Measurements from ENCODE around the gene PCDHGC5. TPM values are rescaled to one million over a fixed set of nuclear protein-coding genes. Genes with fewer than 3 reads are reported as not detected.

The PCDHGC5 gene
- total RNA-seq, 1 donor from 2014 or later: 2.1 TPM

DNA sequence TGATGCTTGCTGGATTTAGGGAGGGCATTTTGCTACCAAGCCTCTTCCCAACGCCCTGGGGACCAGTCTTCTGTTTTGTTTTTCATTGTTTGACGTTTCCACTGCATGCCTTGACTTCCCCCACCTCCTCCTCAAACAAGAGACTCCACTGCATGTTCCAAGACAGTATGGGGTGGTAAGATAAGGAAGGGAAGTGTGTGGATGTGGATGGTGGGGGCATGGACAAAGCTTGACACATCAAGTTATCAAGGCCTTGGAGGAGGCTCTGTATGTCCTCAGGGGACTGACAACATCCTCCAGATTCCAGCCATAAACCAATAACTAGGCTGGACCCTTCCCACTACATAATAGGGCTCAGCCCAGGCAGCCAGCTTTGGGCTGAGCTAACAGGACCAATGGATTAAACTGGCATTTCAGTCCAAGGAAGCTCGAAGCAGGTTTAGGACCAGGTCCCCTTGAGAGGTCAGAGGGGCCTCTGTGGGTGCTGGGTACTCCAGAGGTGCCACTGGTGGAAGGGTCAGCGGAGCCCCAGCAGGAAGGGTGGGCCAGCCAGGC lies 23.0 kb downstream of the PCDHGC5 start:
- Histone ChIP-seq H3K36me3 (ENCODE audit: control insufficient read depth in 3 of 3, insufficient read depth in 3 of 3, low read length in 3 of 3) (peaks cover 26 to 27% (median 27%) of the 10 kb centered on the region in 3 donors), H3K4me3 (ENCODE audit: low read length in 3 of 3) (peak overlapping the region in 1 of 3 donors; percentile 91), H3K4me1 (ENCODE audit: control insufficient read depth in 3 of 3, insufficient read depth in 3 of 3, low read length in 3 of 3) (peaks cover 77 to 80% (median 78%) of the 10 kb centered on the region in 3 donors)

DNA sequence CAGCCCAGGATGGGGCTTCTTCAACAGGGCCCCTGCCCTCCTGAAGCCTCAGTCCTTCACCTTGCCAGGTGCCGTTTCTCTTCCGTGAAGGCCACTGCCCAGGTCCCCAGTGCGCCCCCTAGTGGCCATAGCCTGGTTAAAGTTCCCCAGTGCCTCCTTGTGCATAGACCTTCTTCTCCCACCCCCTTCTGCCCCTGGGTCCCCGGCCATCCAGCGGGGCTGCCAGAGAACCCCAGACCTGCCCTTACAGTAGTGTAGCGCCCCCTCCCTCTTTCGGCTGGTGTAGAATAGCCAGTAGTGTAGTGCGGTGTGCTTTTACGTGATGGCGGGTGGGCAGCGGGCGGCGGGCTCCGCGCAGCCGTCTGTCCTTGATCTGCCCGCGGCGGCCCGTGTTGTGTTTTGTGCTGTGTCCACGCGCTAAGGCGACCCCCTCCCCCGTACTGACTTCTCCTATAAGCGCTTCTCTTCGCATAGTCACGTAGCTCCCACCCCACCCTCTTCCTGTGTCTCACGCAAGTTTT lies 23.6 kb downstream of the PCDHGC5 start:
- Histone ChIP-seq H3K9ac (ENCODE audit: low read depth in 1 of 3, low read length in 3 of 3) (peak overlapping the region; percentile 63 to 90 (median 71)), H3K4me3 (ENCODE audit: low read length in 3 of 3) (peak overlapping the region; percentile 73 to 91 (median 79)), H3K4me1 (ENCODE audit: control insufficient read depth in 3 of 3, insufficient read depth in 3 of 3, low read length in 3 of 3) (peaks cover 77 to 80% (median 77%) of the 10 kb centered on the region in 3 donors), H3K27me3 (ENCODE audit: control insufficient read depth in 3 of 3, insufficient read depth in 3 of 3, low read length in 3 of 3) (no peaks in the 10 kb centered on the region), H3K27ac (ENCODE audit: low read depth, low read length) (peak overlapping the region; percentile 96), H3K9me3 (ENCODE audit: control insufficient read depth in 3 of 3, low read length in 3 of 3) (no peaks in the 10 kb centered on the region), H3K36me3 (ENCODE audit: control insufficient read depth in 3 of 3, insufficient read depth in 3 of 3, low read length in 3 of 3) (peaks cover 26 to 27% (median 27%) of the 10 kb centered on the region in 3 donors)

More for the DNA sequence above, 23.0 kb downstream of the PCDHGC5 start:
- no peaks in the 10 kb centered on the region for H3K9me3 ChIP-seq (ENCODE audit: control insufficient read depth in 3 of 3, low read length in 3 of 3)
- H3K9ac ChIP-seq (ENCODE audit: low read depth in 1 of 3, low read length in 3 of 3): peak overlapping the region in 1 of 3 donors; percentile 71
- peak overlapping the region; percentile 96 for H3K27ac ChIP-seq (ENCODE audit: low read depth, low read length)
- no peaks in the 10 kb centered on the region for H3K27me3 ChIP-seq (ENCODE audit: control insufficient read depth in 3 of 3, insufficient read depth in 3 of 3, low read length in 3 of 3)

DNA sequence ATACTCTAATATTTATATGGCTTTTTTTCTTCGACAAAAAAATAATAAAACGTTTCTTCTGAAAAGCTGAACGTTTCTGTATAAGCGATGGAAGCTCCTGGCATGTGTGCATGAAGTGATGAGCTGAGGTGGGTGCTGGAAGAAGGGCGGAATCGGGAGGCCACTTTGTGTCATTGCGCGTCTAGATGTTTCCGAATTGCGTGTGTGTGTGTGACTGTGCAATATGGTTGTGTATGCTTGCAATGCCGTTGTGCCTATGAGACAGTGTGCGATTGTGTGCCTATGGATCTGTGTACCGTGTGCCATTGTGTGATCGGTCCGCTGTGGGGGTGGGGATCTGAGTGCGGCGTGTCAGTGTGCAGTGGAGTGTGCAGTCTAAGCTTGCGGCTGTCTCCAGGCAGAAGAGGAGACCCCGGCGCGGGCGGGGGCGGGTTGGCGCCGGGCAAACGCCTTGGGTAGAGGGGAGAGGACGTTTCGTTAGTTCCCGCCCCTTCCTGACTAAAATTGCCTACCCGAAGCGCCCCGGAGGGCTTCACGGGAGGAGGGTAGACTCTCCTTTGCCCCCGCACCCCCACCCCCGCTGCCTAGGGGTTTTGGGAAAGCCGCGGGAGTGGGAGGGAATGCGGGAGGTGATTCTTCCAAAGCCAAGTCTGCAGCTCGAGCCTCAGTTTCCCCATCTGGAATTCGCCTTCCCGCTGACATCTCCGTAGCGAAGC lies 24.2 kb downstream of the PCDHGC5 start:
- H3K27ac ChIP-seq (ENCODE audit: low read depth, low read length): peak overlapping the region; percentile 96
- H3K36me3 ChIP-seq (ENCODE audit: control insufficient read depth in 3 of 3, insufficient read depth in 3 of 3, low read length in 3 of 3): peaks cover 27 to 29% (median 27%) of the 10 kb centered on the region in 3 donors
- peaks cover 76 to 79% (median 77%) of the 10 kb centered on the region in 3 donors for H3K4me1 ChIP-seq (ENCODE audit: control insufficient read depth in 3 of 3, insufficient read depth in 3 of 3, low read length in 3 of 3)
- peak overlapping the region; percentile 63 to 90 (median 71) for H3K9ac ChIP-seq (ENCODE audit: low read depth in 1 of 3, low read length in 3 of 3)
- no peaks in the 10 kb centered on the region for H3K27me3 ChIP-seq (ENCODE audit: control insufficient read depth in 3 of 3, insufficient read depth in 3 of 3, low read length in 3 of 3)
- H3K4me3 ChIP-seq (ENCODE audit: low read length in 3 of 3): peak overlapping the region; percentile 73 to 91 (median 79)
- no peaks in the 10 kb centered on the region for H3K9me3 ChIP-seq (ENCODE audit: control insufficient read depth in 3 of 3, low read length in 3 of 3)

DNA sequence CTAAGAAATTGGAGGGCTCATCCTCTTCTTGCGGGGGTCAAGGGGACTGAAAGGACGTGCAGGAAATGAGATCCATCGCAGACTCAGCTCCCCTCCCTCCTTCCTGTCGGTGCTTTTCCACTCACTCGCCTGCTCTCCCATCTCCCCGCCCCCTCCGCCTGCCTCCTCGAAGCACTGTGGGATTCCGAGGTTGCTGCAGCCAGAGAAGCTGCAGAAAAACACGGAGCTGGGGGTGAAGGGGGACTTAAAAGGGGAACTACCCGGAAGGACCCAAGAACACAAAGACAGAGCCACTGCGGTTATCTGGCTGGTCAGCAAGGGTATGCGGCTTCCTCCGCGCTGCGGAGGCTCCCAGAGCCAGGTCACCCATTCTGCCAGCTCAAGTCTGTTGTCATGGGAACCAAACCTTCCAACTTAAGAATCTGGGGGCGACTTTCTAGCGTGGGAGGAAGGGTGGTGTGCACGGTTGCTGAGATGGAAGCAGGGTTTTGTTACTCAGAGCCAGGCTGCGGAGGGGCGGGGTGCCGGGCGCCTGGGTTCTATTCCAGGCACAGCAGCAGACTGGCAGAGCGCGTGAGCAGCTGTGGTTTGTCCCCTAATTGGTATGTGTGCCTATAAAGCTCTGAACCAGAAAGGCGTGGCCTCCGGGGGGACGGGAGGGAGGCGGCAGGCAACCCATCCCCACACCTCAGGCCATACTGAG lies 24.9 kb downstream of the PCDHGC5 start:
- H3K9me3 ChIP-seq (ENCODE audit: control insufficient read depth in 3 of 3, low read length in 3 of 3): no peaks in the 10 kb centered on the region
- peak overlapping the region; percentile 96 for H3K27ac ChIP-seq (ENCODE audit: low read depth, low read length)
- H3K4me1 ChIP-seq (ENCODE audit: control insufficient read depth in 3 of 3, insufficient read depth in 3 of 3, low read length in 3 of 3): peaks cover 78% of the 10 kb centered on the region in 3 donors
- peak overlapping the region; percentile 73 to 91 (median 79) for H3K4me3 ChIP-seq (ENCODE audit: low read length in 3 of 3)
- peaks cover 27 to 30% (median 27%) of the 10 kb centered on the region in 3 donors for H3K36me3 ChIP-seq (ENCODE audit: control insufficient read depth in 3 of 3, insufficient read depth in 3 of 3, low read length in 3 of 3)
- no peaks in the 10 kb centered on the region for H3K27me3 ChIP-seq (ENCODE audit: control insufficient read depth in 3 of 3, insufficient read depth in 3 of 3, low read length in 3 of 3)
- peak overlapping the region; percentile 63 to 90 (median 71) for H3K9ac ChIP-seq (ENCODE audit: low read depth in 1 of 3, low read length in 3 of 3)

DNA sequence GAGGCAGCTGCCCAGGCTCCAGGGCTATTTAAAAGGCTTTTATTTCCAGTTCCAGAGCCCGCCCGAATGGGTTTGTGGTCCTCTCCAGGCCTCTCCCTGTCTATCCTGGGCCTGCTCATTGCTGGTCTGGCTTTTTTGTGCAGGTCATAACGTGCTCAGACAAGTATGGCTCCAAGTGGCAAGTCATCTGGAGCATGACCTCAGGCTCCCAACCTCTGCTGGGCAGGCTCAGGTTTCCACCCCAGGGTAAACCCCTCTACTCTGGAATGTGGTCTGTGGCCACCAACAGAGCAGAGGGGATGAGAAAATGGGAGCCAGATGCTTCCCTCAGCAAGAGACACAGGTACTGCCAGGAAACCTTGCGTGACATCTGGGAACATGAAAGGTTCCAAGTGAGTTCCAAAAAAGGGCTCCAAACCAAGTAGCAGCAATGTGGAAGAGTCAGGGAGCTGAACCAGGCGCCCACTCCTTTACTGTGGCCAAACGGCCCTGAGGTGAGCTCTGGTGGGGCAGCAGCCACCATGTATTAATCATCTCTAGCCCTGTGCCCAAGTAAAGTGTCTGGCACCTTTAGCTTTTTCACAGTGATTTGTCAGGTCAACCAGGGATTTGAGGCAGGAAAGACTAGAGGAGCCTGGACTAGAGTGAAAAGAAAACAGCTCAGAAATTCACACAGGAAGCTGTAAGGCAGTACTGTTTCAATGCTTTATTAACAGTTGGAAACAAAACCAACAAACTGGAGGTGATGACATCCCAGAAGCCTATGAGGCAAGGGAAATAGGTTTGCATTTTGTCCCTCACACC lies 25.7 kb downstream of the PCDHGC5 start:
- peak overlapping the region; percentile 96 for H3K27ac ChIP-seq (ENCODE audit: low read depth, low read length)
- peak overlapping the region; percentile 28 to 90 (median 63) for H3K9ac ChIP-seq (ENCODE audit: low read depth in 1 of 3, low read length in 3 of 3)
- no peaks in the 10 kb centered on the region for H3K27me3 ChIP-seq (ENCODE audit: control insufficient read depth in 3 of 3, insufficient read depth in 3 of 3, low read length in 3 of 3)
- H3K9me3 ChIP-seq (ENCODE audit: control insufficient read depth in 3 of 3, low read length in 3 of 3): no peaks in the 10 kb centered on the region
- peaks cover 76 to 79% (median 78%) of the 10 kb centered on the region in 3 donors for H3K4me1 ChIP-seq (ENCODE audit: control insufficient read depth in 3 of 3, insufficient read depth in 3 of 3, low read length in 3 of 3)
- H3K36me3 ChIP-seq (ENCODE audit: control insufficient read depth in 3 of 3, insufficient read depth in 3 of 3, low read length in 3 of 3): peaks cover 26 to 35% (median 27%) of the 10 kb centered on the region in 3 donors
- H3K4me3 ChIP-seq (ENCODE audit: low read length in 3 of 3): peak overlapping the region; percentile 73 to 91 (median 79)

DNA sequence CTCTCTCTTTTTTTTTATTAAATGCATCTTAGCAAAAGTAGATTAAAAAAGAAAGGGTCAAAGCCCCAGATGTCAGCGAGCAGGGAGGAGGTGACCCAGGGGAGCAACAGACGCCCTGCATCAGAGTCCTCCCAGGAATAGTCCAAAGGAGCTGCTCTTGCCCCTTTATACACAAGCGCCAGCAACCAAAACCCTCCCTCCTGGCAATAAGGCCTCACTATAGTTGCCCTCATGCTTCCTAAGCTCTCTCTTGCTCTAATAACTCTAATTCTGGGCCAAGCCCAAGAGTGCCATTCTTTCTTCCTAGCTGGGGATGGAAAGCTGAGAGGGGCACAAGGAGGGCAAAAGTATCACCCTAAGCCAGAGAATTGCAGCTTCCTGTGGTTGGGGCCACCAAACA lies 26.3 kb downstream of the PCDHGC5 start:
- Histone ChIP-seq H3K9me3 (ENCODE audit: control insufficient read depth in 3 of 3, low read length in 3 of 3) (no peaks in the 10 kb centered on the region), H3K36me3 (ENCODE audit: control insufficient read depth in 3 of 3, insufficient read depth in 3 of 3, low read length in 3 of 3) (peaks cover 23 to 37% (median 27%) of the 10 kb centered on the region in 3 donors), H3K4me1 (ENCODE audit: control insufficient read depth in 3 of 3, insufficient read depth in 3 of 3, low read length in 3 of 3) (peaks cover 77 to 80% (median 80%) of the 10 kb centered on the region in 3 donors), H3K27me3 (ENCODE audit: control insufficient read depth in 3 of 3, insufficient read depth in 3 of 3, low read length in 3 of 3) (no peaks in the 10 kb centered on the region), H3K27ac (ENCODE audit: low read depth, low read length) (peak overlapping the region; percentile 96), H3K9ac (ENCODE audit: low read depth in 1 of 3, low read length in 3 of 3) (peak overlapping the region; percentile 25 to 90 (median 28)), H3K4me3 (ENCODE audit: low read length in 3 of 3) (no peak overlapping the region)

DNA sequence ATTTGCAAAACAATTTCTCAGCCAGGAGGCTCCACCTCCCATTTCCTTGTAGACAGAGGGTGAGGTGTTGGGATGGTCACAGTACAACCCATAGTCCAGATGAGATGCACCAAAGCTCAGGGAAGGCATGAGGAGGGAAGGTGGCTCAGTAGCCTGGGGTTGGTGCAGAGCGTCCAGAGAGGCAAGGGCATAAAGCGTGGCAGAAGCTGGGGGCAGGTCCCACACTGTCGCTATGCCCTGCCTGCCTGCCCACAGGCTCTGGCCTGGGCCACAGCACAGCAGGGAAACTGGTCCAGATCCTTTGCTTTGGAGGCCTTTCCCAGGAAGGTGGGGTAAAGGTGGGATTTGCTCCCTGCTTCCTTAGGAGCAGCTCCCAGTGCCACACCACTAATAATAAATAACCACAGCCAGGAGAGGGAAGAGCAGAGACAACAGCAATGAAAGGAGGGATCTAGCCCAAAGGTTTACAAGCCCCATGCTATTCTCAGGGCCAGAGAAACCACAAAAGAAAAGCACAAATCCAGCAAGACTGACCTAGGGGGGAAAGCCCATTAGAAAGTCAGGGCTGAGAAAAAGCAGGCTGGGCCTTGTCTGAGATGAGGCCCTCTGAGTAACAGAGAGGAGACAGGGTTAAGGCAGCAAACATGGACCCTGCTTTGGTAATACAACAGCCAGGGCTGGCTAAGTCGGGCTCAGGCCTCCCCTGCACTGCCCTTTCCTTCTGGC lies 27.2 kb downstream of the PCDHGC5 start:
- H3K4me1 ChIP-seq (ENCODE audit: control insufficient read depth in 3 of 3, insufficient read depth in 3 of 3, low read length in 3 of 3): peaks cover 83 to 90% (median 87%) of the 10 kb centered on the region in 3 donors

DNA sequence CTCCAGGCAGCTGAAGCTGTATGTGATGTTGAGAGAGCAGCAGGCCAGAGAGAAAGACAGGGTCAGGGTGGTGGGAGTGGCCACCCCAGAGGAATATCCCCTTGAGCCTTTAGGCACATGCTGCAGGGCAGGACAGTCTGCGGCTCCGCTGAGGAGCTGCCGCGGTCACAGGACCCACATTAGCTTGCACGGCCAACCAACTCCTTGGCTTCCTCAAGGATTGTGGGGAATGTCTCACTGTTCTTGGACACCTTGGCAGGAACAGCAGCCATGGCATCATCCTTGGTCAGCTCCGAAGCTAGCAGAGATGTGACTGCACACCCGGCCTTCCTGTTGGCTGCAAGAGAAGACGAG lies 27.8 kb downstream of the PCDHGC5 start:
- H3K9ac ChIP-seq (ENCODE audit: low read depth in 1 of 3, low read length in 3 of 3): peak overlapping the region in 2 of 3 donors; percentile 37 to 90
- H3K4me1 ChIP-seq (ENCODE audit: control insufficient read depth in 3 of 3, insufficient read depth in 3 of 3, low read length in 3 of 3): peaks cover 88 to 95% (median 93%) of the 10 kb centered on the region in 3 donors
- peaks cover 15 to 26% (median 19%) of the 10 kb centered on the region in 3 donors for H3K36me3 ChIP-seq (ENCODE audit: control insufficient read depth in 3 of 3, insufficient read depth in 3 of 3, low read length in 3 of 3)
- peak overlapping the region; percentile 96 for H3K27ac ChIP-seq (ENCODE audit: low read depth, low read length)
- H3K9me3 ChIP-seq (ENCODE audit: control insufficient read depth in 3 of 3, low read length in 3 of 3): no peaks in the 10 kb centered on the region
- H3K4me3 ChIP-seq (ENCODE audit: low read length in 3 of 3): no peak overlapping the region
- H3K27me3 ChIP-seq (ENCODE audit: control insufficient read depth in 3 of 3, insufficient read depth in 3 of 3, low read length in 3 of 3): no peaks in the 10 kb centered on the region

More for the DNA sequence above, 27.2 kb downstream of the PCDHGC5 start:
- H3K27ac ChIP-seq (ENCODE audit: low read depth, low read length): peak overlapping the region; percentile 96
- no peaks in the 10 kb centered on the region for H3K9me3 ChIP-seq (ENCODE audit: control insufficient read depth in 3 of 3, low read length in 3 of 3)
- H3K9ac ChIP-seq (ENCODE audit: low read depth in 1 of 3, low read length in 3 of 3): peak overlapping the region in 2 of 3 donors; percentile 37 to 90
- H3K4me3 ChIP-seq (ENCODE audit: low read length in 3 of 3): no peak overlapping the region
- H3K27me3 ChIP-seq (ENCODE audit: control insufficient read depth in 3 of 3, insufficient read depth in 3 of 3, low read length in 3 of 3): no peaks in the 10 kb centered on the region
- H3K36me3 ChIP-seq (ENCODE audit: control insufficient read depth in 3 of 3, insufficient read depth in 3 of 3, low read length in 3 of 3): peaks cover 20 to 31% (median 25%) of the 10 kb centered on the region in 3 donors
